Thyroid gland (tissue), 4 donors: ENCODE data around the gene ZNF518B. TPM values are rescaled to one million over a fixed set of nuclear protein-coding genes. Genes with fewer than 3 reads are reported as not detected.

ENCODE experiments used
- DNase-seq, 2 donors: peaks; one replicate each; pipeline ENCODE4 v3.0.0-alpha.2; 2019
- H3K27ac ChIP-seq, 3 donors: fragments of 200-600 bp; sonication (generic); 1 replicate in 2 of 3; 2 replicates in 1 of 3; pipeline ENCODE4 v1.5.1; 2016 to 2019; ENCODE audit warnings: mild to moderate bottlenecking in 1 of 3, moderate library complexity in 1 of 3
- H3K27me3 ChIP-seq: fragments of 200-600 bp; sonication (generic); one replicate; pipeline ENCODE4 v1.5.1; 2019
- H3K36me3 ChIP-seq, 2 donors: fragments of 200-600 bp; sonication (generic); one replicate each; pipeline ENCODE4 v1.5.1; 2016 to 2019
- H3K4me1 ChIP-seq, 2 donors: fragments of 200-600 bp; sonication (generic); one replicate each; pipeline ENCODE4 v1.5.1; 2017 to 2019
- H3K4me3 ChIP-seq, 3 donors: fragments of 200-600 bp; sonication (generic); replicated peaks in 1 of 3; 1 replicate in 2 of 3; 2 replicates in 1 of 3; pipeline ENCODE4 v1.5.1; 2016; ENCODE audit warnings: mild to moderate bottlenecking in 1 of 3
- H3K9me3 ChIP-seq: fragments of 200-600 bp; sonication (generic); one replicate; pipeline ENCODE4 v1.5.1; 2017
- POLR2A ChIP-seq, 2 donors: fragments of 450-650 bp; IDR thresholded peaks; one replicate each; pipeline ENCODE4 v1.6.1; 2017; ENCODE audit warnings: antibody characterized with exemption in 2 of 2, mild to moderate bottlenecking in 2 of 2, moderate library complexity in 1 of 2
- WGBS, 2 donors: methylation state at CpG; one replicate each; pipeline ENCODE4 v1.1.5; 2017; 5-methylcytosine and 5-hydroxymethylcytosine counted together
- intact Hi-C: fragments of 100-400 bp; cut with DNase I; formaldehyde crosslinking; loops from one replicate; pipeline ENCODE4 v1.15.1; 2023
- total RNA-seq, 4 donors: library from RNA; depleted of rRNA; stranded (reverse); fragments of >200 nt; gene quantifications; one replicate each; pipeline ENCODE4 v1.2.3, GENCODE V29; 2016
- TF ChIP-seq, protein P1 (sequence below), 6 experiments: fragments of 200-600 bp in 3 of 6; fragments of 450-650 bp in 3 of 6; sonication (generic) in 3 of 6; IDR thresholded peaks; one replicate each; pipeline ENCODE4 v1.5.1; 2016 to 2019; ENCODE audit warnings: antibody characterized with exemption in 6 of 6, mild to moderate bottlenecking in 2 of 6, inconsistent platforms in 1 of 6, moderate library complexity in 1 of 6

ZNF518B gene
- total RNA-seq, 4 donors from 2014 or later: 23.5 to 86.9 (median 32.5) TPM

- no peak overlapping the region for H3K27ac ChIP-seq
- no peak overlapping the region for H3K4me3 ChIP-seq
- WGBS, 2 donors: 79 to 84% methylated on average over 11 of the region's 11 CpGs
- H3K27me3 ChIP-seq: no peaks in the 10 kb centered on the region
- TF ChIP-seq POLR2A (IDR thresholded peaks at IDR 0.05): no peak
- TF ChIP-seq, protein P1, sequence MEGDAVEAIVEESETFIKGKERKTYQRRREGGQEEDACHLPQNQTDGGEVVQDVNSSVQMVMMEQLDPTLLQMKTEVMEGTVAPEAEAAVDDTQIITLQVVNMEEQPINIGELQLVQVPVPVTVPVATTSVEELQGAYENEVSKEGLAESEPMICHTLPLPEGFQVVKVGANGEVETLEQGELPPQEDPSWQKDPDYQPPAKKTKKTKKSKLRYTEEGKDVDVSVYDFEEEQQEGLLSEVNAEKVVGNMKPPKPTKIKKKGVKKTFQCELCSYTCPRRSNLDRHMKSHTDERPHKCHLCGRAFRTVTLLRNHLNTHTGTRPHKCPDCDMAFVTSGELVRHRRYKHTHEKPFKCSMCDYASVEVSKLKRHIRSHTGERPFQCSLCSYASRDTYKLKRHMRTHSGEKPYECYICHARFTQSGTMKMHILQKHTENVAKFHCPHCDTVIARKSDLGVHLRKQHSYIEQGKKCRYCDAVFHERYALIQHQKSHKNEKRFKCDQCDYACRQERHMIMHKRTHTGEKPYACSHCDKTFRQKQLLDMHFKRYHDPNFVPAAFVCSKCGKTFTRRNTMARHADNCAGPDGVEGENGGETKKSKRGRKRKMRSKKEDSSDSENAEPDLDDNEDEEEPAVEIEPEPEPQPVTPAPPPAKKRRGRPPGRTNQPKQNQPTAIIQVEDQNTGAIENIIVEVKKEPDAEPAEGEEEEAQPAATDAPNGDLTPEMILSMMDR (IDR thresholded peaks at IDR 0.05): no peak
- H3K9me3 ChIP-seq: no peaks in the 10 kb centered on the region
- H3K4me1 ChIP-seq: peaks cover 8 to 12% of the 10 kb centered on the region in 2 donors
- intact Hi-C loops: no loop called here
- no peak for DNase-seq
- H3K36me3 ChIP-seq: no peaks in the 10 kb centered on the region
Measured at GRCh38 chr4:10460313-10461047, 3.3 kb upstream of the ZNF518B start.

GRCh38 chr4:10459305-10459704, 2.1 kb upstream of the ZNF518B start:
- Histone ChIP-seq H3K4me3 (no peak overlapping the region), H3K36me3 (no peaks in the 10 kb centered on the region), H3K9me3 (no peaks in the 10 kb centered on the region), H3K27me3 (no peaks in the 10 kb centered on the region), H3K27ac (no peak overlapping the region), H3K4me1 (peaks cover 8 to 12% of the 10 kb centered on the region in 2 donors)
- TF ChIP-seq POLR2A (IDR thresholded peaks at IDR 0.05): no peak
- TF ChIP-seq, protein P1 (IDR thresholded peaks at IDR 0.05): no peak
- no peak for DNase-seq
- intact Hi-C loops: no loop called here
- 89 to 94% methylated on average over 8 of the region's 8 CpGs for WGBS, 2 donors

DNA sequence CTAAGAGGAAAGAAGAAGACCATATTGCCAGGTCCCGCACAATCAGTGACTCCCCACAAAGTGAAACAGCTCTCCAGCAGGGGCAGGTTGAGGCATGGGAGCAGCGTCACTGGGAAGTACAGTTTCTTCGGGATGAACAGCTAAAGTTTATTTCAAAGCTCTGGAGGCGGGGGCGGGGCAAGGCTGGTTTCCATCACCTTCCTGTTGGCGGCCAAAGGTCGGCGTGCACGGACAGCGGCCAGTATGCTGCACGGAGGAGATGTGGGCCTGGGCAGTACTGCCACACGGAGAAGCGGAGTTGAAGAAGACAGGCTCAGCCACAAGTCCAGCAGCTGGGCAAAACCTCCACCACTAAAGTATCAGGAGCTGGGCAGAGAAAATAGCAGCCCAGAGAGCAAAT, 951 bp upstream of the ZNF518B start:
- H3K36me3 ChIP-seq: peaks cover 0 to under 1% of the 10 kb centered on the region in 2 donors
- peaks cover 8 to 12% of the 10 kb centered on the region in 2 donors for H3K4me1 ChIP-seq
- no peak overlapping the region for H3K4me3 ChIP-seq
- no peaks in the 10 kb centered on the region for H3K27me3 ChIP-seq
- H3K9me3 ChIP-seq: no peaks in the 10 kb centered on the region
- no peak for DNase-seq
- TF ChIP-seq, protein P1 (IDR thresholded peaks at IDR 0.05): no peak
- TF ChIP-seq POLR2A (IDR thresholded peaks at IDR 0.05): no peak
- no peak overlapping the region for H3K27ac ChIP-seq
- intact Hi-C loops: no loop called here
- WGBS, 2 donors: 71 to 83% methylated on average over 5 to 13 of the region's 13 CpGs

DNA sequence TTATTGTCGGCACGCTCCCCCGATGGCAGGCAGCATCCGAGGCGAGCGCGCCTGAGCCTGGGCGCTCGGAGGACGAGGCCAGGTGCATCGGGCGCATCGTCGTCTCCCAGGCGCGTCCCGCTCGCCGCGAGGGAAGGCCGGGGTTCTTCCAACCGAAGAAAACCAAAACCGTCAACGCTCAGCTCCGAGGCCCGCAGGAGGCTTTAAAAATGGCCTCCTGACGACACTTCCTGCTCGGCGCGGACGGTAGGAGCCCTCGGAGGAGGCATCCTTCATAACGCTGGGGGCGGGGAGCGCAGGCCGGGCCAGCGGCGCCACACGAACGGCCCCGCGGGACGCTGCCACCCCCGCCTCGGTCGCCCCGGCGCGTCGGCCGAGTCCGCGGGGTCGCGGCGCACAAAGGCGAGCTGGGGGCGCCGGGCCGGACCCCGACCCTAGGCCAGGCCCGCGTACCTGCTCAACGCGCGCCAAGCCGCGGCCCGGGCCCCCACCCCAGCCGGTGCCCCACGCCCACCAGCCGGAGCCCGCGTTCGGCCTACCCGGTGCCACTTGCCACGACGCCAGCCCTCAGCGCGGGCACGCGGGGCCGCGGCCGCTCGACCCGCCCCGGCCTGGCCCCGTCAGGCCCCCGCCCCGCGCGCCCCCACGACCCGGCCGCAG, 501 bp downstream of the ZNF518B start:
- intact Hi-C loops: no loop called here
- 2 to 11% methylated on average over 28 to 33 of the region's 96 CpGs for WGBS, 2 donors
- peak; percentile 57 to 60 for DNase-seq
- Histone ChIP-seq H3K9me3 (no peaks in the 10 kb centered on the region), H3K4me1 (peaks cover 8 to 12% of the 10 kb centered on the region in 2 donors), H3K27ac (peak overlapping the region in 1 of 3 donors; percentile 52), H3K27me3 (no peaks in the 10 kb centered on the region), H3K4me3 (peak overlapping the region in 2 of 3 donors; percentile 17 to 49), H3K36me3 (peaks cover 0 to 8% of the 10 kb centered on the region in 2 donors)
- TF ChIP-seq, protein P1 (IDR thresholded peaks at IDR 0.05): no peak
- TF ChIP-seq POLR2A (IDR thresholded peaks at IDR 0.05): no peak

GRCh38 chr4:10456260-10456594, 999 bp downstream of the ZNF518B start:
- Histone ChIP-seq H3K27me3 (no peaks in the 10 kb centered on the region), H3K4me3 (peak overlapping the region in 2 of 3 donors; percentile 1 to 49), H3K9me3 (no peaks in the 10 kb centered on the region), H3K4me1 (peaks cover 8% of the 10 kb centered on the region in 2 donors), H3K27ac (peak overlapping the region in 1 of 3 donors; percentile 52), H3K36me3 (peaks cover 0 to 8% of the 10 kb centered on the region in 2 donors)
- no peak for TF ChIP-seq POLR2A (IDR thresholded peaks at IDR 0.05)
- TF ChIP-seq, protein P1 (IDR thresholded peaks at IDR 0.05): no peak
- intact Hi-C loops: no loop called here
- DNase-seq: no peak
- WGBS, 2 donors: 34 to 60% methylated on average over 10 to 11 of the region's 11 CpGs
